Astrocyte (in vitro differentiated cells and primary cell): ENCODE results near the gene TTLL8.

Experiments
- CTCF ChIP-seq: IDR thresholded peaks from 2 replicates; pipeline ENCODE4 v1.5.1; 2011; ENCODE audit warnings: low read depth, mild to moderate bottlenecking, inconsistent platforms, low read length, moderate library complexity; ENCODE audit not compliant: insufficient read depth
- EZH2 ChIP-seq: IDR thresholded peaks from 2 replicates; pipeline ENCODE4 v1.6.1; 2012; ENCODE audit warnings: mild to moderate bottlenecking, low read length, inconsistent platforms; ENCODE audit not compliant: insufficient read depth

- TF ChIP-seq CTCF = no peak
- no peak for TF ChIP-seq EZH2
Observed at GRCh38 chr22:49975543-49976389, 82.3 kb downstream of the TTLL8 start.
